Measurements from ENCODE around the gene TMEM132C.

GRCh38 chr12:128509170-128509569, 242.2 kb downstream of the TMEM132C start:
- TF ChIP-seq CTCF (IDR thresholded peaks at IDR 0.05), result no peak
- no peak for TF ChIP-seq POLR2A (IDR thresholded peaks at IDR 0.05)

Measured in esophagus squamous epithelium (tissue), 4 donors.